GM06990 (cell line): ENCODE results near the gene GPR17.

Source experiments
- DNase-seq: peaks from one replicate; pipeline ENCODE4 v3.0.0-alpha.2; 2011; ENCODE audit not compliant: insufficient read length; ENCODE audit errors: extremely low read depth
- H3K27me3 ChIP-seq: replicated peaks from 2 replicates; pipeline ENCODE4 v1.6.0; 2011; ENCODE audit warnings: low read length; ENCODE audit not compliant: control insufficient read depth, insufficient read depth
- H3K36me3 ChIP-seq: 2 replicates; pipeline ENCODE4 v1.5.1; 2011; ENCODE audit warnings: low read length; ENCODE audit not compliant: control insufficient read depth, insufficient read depth
- H3K4me3 ChIP-seq: replicated peaks from 2 replicates; pipeline ENCODE4 v1.5.1; 2011; ENCODE audit warnings: low read depth, mild to moderate bottlenecking, control low read depth, low read length
- CTCF ChIP-seq: IDR thresholded peaks from 2 replicates; pipeline ENCODE4 v1.5.1; 2011; ENCODE audit warnings: low read length, control low read depth, mild to moderate bottlenecking, inconsistent platforms; ENCODE audit not compliant: insufficient read depth, poor library complexity, severe bottlenecking

GPR17 gene

GRCh38 chr2:127634066-127634617 lies 11.8 kb upstream of the GPR17 start:
- no peak for TF ChIP-seq CTCF
- H3K27me3 ChIP-seq = no peaks in the 10 kb centered on the region
- no peak for DNase-seq
- H3K4me3 ChIP-seq = no peak overlapping the region
- no peaks in the 10 kb centered on the region for H3K36me3 ChIP-seq

- Histone ChIP-seq H3K27me3 (no peaks in the 10 kb centered on the region), H3K4me3 (no peak overlapping the region), H3K36me3 (no peaks in the 10 kb centered on the region)
- no peak for TF ChIP-seq CTCF
- no peak for DNase-seq
Measured at GRCh38 chr2:127634626-127635379, 11.2 kb upstream of the GPR17 start.

GRCh38 chr2:127635380-127636237 lies 10.3 kb upstream of the GPR17 start:
- Histone ChIP-seq H3K4me3 (no peak overlapping the region), H3K36me3 (no peaks in the 10 kb centered on the region), H3K27me3 (no peaks in the 10 kb centered on the region)
- TF ChIP-seq CTCF = no peak
- no peak for DNase-seq

- DNase-seq = no peak
- no peak for TF ChIP-seq CTCF
- Histone ChIP-seq H3K4me3 (no peak overlapping the region), H3K27me3 (no peaks in the 10 kb centered on the region), H3K36me3 (no peaks in the 10 kb centered on the region)
Measured at GRCh38 chr2:127636248-127637235, 9.4 kb upstream of the GPR17 start.

GRCh38 chr2:127637236-127637630 lies 8.7 kb upstream of the GPR17 start:
- Histone ChIP-seq H3K27me3 (no peaks in the 10 kb centered on the region), H3K36me3 (no peaks in the 10 kb centered on the region), H3K4me3 (no peak overlapping the region)
- no peak for DNase-seq
- no peak for TF ChIP-seq CTCF
